Measurements from ENCODE around the gene SEC14L1. TPM values are rescaled to one million over a fixed set of nuclear protein-coding genes. Genes with fewer than 3 reads are reported as not detected.
A peak's percentile ranks its signal among the peaks of the same experiment; 100 is the strongest.
"Not testable (repeated sequence)": the region's sequence is repeated elsewhere in the genome, so short reads cannot be mapped to it uniquely, and the experiment has no call there.

SEC14L1 gene
- total and polyA plus RNA-seq, 4 donors: 17.2 to 99.8 (median 49.2) TPM

DNA sequence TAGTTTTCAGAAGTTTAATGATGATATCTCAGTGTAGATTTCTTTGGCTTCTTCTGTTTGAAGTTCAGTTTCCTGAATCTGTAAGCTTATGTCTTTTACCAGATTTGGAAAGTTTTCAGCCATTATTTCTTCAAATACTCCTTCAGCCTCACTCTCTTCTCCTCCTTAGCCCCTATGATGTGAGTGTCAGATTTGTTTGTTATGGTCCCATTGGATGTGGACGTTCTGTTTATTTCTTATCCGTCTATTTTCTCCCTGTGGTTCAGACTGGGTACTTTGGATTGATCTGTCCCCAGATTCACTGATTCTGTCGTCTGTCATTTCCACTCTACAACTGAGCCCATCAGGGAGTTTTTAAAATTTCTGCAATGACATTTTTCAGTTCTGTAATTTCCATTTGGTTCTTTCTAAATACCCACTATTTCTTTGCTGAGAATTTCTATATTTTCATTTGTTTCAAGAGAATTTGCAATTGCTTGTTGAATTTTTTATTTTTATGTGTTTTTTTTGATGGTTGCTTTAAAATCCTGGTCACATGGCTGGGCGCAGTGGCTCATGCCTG lies 110.9 kb downstream of the SEC14L1 start:
- Histone ChIP-seq H3K4me1 (ENCODE audit: control insufficient read depth in 1 of 2, insufficient read depth in 2 of 2, low read length in 2 of 2) (no peaks in the 10 kb centered on the region), H3K36me3 (ENCODE audit: control insufficient read depth in 1 of 2, insufficient read depth in 2 of 2, low read length in 1 of 2) (no peaks in the 10 kb centered on the region), H3K27me3 (ENCODE audit: control insufficient read depth in 1 of 2, insufficient read depth in 2 of 2, low read length in 1 of 2) (no peaks in the 10 kb centered on the region), H3K4me3 (ENCODE audit: low read length in 2 of 2) (no peak overlapping the region), H3K27ac (ENCODE audit: low read depth in 1 of 2, low read length in 2 of 2) (no peak overlapping the region), H3K9me3 (ENCODE audit: control insufficient read depth, low read length) (no peaks in the 10 kb centered on the region)
- intact Hi-C loops (cut with DNase I): no loop called here
- DNase-seq (no peak), ATAC-seq (ENCODE audit: low FRiP score) (no peak)
- WGBS, 2 donors: 65 to 74% methylated on average over 4 of the region's 4 CpGs

DNA sequence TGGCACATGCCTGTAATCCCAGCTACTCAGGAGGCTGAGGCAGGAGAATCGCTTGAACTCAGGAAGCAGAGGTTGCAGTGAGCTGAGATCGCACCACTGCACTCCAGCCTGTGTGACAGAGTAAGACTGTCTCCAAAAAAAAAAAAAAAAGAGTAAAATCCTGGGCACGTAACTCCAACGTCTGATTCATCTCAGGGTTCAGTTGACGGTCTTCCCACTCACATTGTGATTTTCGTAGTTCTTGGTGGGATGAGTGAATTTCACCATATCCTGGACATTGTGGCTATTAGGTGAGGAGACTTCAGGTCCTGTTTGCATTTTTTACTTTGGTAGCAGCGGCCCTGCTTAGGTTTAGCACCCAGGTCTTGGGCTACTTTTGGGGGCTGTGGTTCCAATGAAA lies 111.5 kb downstream of the SEC14L1 start:
- DNase-seq; H3K4me1 ChIP-seq (ENCODE audit: control insufficient read depth in 1 of 2, insufficient read depth in 2 of 2, low read length in 2 of 2); H3K9me3 ChIP-seq (ENCODE audit: control insufficient read depth, low read length); intact Hi-C loops (cut with DNase I); H3K27ac ChIP-seq (ENCODE audit: low read depth in 1 of 2, low read length in 2 of 2); H3K36me3 ChIP-seq (ENCODE audit: control insufficient read depth in 1 of 2, insufficient read depth in 2 of 2, low read length in 1 of 2); H3K4me3 ChIP-seq (ENCODE audit: low read length in 2 of 2); ATAC-seq (ENCODE audit: low FRiP score); H3K27me3 ChIP-seq (ENCODE audit: control insufficient read depth in 1 of 2, insufficient read depth in 2 of 2, low read length in 1 of 2): not testable (repeated sequence)
- 42 to 48% methylated on average over 7 of the region's 7 CpGs for WGBS, 2 donors

DNA sequence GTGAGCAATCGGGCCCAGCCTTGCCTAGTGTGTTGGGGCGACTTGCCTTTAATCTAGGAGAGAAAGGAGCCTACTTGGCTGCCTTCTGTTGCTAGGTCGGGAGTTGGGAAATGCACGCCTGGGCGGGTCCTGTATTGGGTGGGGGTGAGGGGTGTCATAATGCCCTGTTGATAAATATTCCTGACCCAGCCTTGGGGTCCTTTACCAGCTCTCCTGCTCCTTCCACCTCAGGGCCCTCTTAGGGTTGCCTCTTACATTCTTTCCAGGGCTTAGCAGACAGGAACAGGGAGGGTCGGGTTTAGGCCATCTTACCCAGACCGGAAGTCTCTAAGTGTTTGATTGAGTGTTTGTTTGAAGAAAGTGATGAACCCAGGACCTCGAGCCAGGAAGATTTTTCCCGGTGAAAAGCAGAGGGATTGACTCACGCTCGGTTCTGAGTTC lies 112.9 kb downstream of the SEC14L1 start:
- Histone ChIP-seq H3K4me3 (ENCODE audit: low read length in 2 of 2) (no peak overlapping the region), H3K36me3 (ENCODE audit: control insufficient read depth in 1 of 2, insufficient read depth in 2 of 2, low read length in 1 of 2) (no peaks in the 10 kb centered on the region), H3K27me3 (ENCODE audit: control insufficient read depth in 1 of 2, insufficient read depth in 2 of 2, low read length in 1 of 2) (no peaks in the 10 kb centered on the region), H3K9me3 (ENCODE audit: control insufficient read depth, low read length) (no peaks in the 10 kb centered on the region), H3K27ac (ENCODE audit: low read depth in 1 of 2, low read length in 2 of 2) (no peak overlapping the region), H3K4me1 (ENCODE audit: control insufficient read depth in 1 of 2, insufficient read depth in 2 of 2, low read length in 2 of 2) (no peaks in the 10 kb centered on the region)
- intact Hi-C loops (cut with DNase I): no loop called here
- ATAC-seq (ENCODE audit: low FRiP score): no peak
- no peak for DNase-seq
- WGBS, 2 donors: 85 to 87% methylated on average over 11 of the region's 11 CpGs

DNA sequence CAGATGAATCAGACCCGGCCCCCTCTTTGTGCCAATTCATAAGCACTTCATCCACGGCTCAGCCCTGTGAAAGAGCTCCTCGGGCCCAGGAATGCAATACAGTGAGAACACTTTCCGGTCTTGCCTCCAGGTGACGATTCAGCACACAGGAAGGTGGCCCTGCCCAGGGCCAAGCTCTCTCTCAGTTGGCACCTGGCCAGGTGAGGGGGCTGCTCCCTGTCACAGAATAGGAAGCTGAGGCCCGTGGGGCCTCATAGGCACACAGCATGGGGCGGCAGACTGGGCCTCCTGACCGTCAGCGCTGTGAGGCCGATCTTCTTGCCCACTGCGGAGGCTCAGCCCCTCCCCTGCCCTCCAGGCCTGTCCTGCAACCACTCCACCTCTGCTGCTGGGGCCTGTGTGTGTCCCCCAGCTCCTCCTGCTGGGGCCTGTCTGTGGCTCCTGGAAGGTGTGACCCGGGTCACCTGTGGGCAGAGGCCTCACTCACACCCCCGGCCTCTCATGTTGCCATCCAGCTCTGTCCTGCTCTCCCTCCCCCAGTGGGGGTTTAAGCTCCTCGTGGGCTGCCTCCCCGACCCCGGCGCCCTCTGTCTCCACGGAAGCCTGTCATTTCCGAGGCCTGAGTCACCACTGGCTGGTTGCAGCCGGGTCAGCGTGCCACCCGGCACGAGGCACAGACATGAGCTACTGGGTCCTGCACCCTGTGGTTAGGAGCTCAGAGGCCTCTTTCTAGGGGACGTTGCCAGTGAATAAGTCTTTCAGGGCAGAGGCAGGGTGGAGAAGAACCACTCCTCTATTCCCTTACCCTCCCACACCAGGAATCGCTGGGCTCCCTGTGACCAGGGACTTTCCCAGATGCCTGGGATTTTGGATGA lies 114.4 kb downstream of the SEC14L1 start:
- ATAC-seq (ENCODE audit: low FRiP score): peak; percentile 71
- no peak overlapping the region for H3K4me3 ChIP-seq (ENCODE audit: low read length in 2 of 2)
- H3K9me3 ChIP-seq (ENCODE audit: control insufficient read depth, low read length): no peaks in the 10 kb centered on the region
- DNase-seq: peak in 1 of 2 donors; percentile 79
- H3K4me1 ChIP-seq (ENCODE audit: control insufficient read depth in 1 of 2, insufficient read depth in 2 of 2, low read length in 2 of 2): no peaks in the 10 kb centered on the region
- no peaks in the 10 kb centered on the region for H3K27me3 ChIP-seq (ENCODE audit: control insufficient read depth in 1 of 2, insufficient read depth in 2 of 2, low read length in 1 of 2)
- no peaks in the 10 kb centered on the region for H3K36me3 ChIP-seq (ENCODE audit: control insufficient read depth in 1 of 2, insufficient read depth in 2 of 2, low read length in 1 of 2)
- H3K27ac ChIP-seq (ENCODE audit: low read depth in 1 of 2, low read length in 2 of 2): no peak overlapping the region
- WGBS, 2 donors: 46 to 52% methylated on average over 25 of the region's 25 CpGs
- intact Hi-C loops (cut with DNase I): no loop called here

GRCh38 chr17:77255970-77256369 lies 115.2 kb downstream of the SEC14L1 start:
- H3K27me3 ChIP-seq (ENCODE audit: control insufficient read depth in 1 of 2, insufficient read depth in 2 of 2, low read length in 1 of 2); ATAC-seq (ENCODE audit: low FRiP score); intact Hi-C loops (cut with DNase I); DNase-seq; H3K4me1 ChIP-seq (ENCODE audit: control insufficient read depth in 1 of 2, insufficient read depth in 2 of 2, low read length in 2 of 2); H3K9me3 ChIP-seq (ENCODE audit: control insufficient read depth, low read length); H3K4me3 ChIP-seq (ENCODE audit: low read length in 2 of 2); H3K27ac ChIP-seq (ENCODE audit: low read depth in 1 of 2, low read length in 2 of 2); H3K36me3 ChIP-seq (ENCODE audit: control insufficient read depth in 1 of 2, insufficient read depth in 2 of 2, low read length in 1 of 2): not testable (repeated sequence)
- whole genome bisulfite sequencing, 2 donors: 84% methylated on average over 10 to 14 of the region's 14 CpGs

GRCh38 chr17:77256710-77257109 lies 115.9 kb downstream of the SEC14L1 start:
- Histone ChIP-seq H3K36me3 (ENCODE audit: control insufficient read depth in 1 of 2, insufficient read depth in 2 of 2, low read length in 1 of 2) (no peaks in the 10 kb centered on the region), H3K27ac (ENCODE audit: low read depth in 1 of 2, low read length in 2 of 2) (no peak overlapping the region), H3K9me3 (ENCODE audit: control insufficient read depth, low read length) (no peaks in the 10 kb centered on the region), H3K4me3 (ENCODE audit: low read length in 2 of 2) (no peak overlapping the region), H3K27me3 (ENCODE audit: control insufficient read depth in 1 of 2, insufficient read depth in 2 of 2, low read length in 1 of 2) (no peaks in the 10 kb centered on the region), H3K4me1 (ENCODE audit: control insufficient read depth in 1 of 2, insufficient read depth in 2 of 2, low read length in 2 of 2) (no peaks in the 10 kb centered on the region)
- DNase-seq: no peak
- intact Hi-C loops (cut with DNase I): no loop called here
- WGBS, 2 donors: 87 to 96% methylated on average over 2 of the region's 2 CpGs
- no peak for ATAC-seq (ENCODE audit: low FRiP score)

- Histone ChIP-seq H3K4me3 (ENCODE audit: low read length in 2 of 2) (no peak overlapping the region), H3K36me3 (ENCODE audit: control insufficient read depth in 1 of 2, insufficient read depth in 2 of 2, low read length in 1 of 2) (no peaks in the 10 kb centered on the region), H3K27ac (ENCODE audit: low read depth in 1 of 2, low read length in 2 of 2) (no peak overlapping the region), H3K9me3 (ENCODE audit: control insufficient read depth, low read length) (no peaks in the 10 kb centered on the region), H3K27me3 (ENCODE audit: control insufficient read depth in 1 of 2, insufficient read depth in 2 of 2, low read length in 1 of 2) (no peaks in the 10 kb centered on the region), H3K4me1 (ENCODE audit: control insufficient read depth in 1 of 2, insufficient read depth in 2 of 2, low read length in 2 of 2) (no peaks in the 10 kb centered on the region)
- DNase-seq: no peak
- no peak for ATAC-seq (ENCODE audit: low FRiP score)
- 97 to 98% methylated on average over 1 of the region's 1 CpG for WGBS, 2 donors
- intact Hi-C loops (cut with DNase I): no loop called here
Observed at GRCh38 chr17:77257169-77257568, 116.4 kb downstream of the SEC14L1 start.

- no peaks in the 10 kb centered on the region for H3K27me3 ChIP-seq (ENCODE audit: control insufficient read depth in 1 of 2, insufficient read depth in 2 of 2, low read length in 1 of 2)
- DNase-seq: no peak
- no peak overlapping the region for H3K4me3 ChIP-seq (ENCODE audit: low read length in 2 of 2)
- intact Hi-C loops (cut with DNase I): no loop called here
- H3K9me3 ChIP-seq (ENCODE audit: control insufficient read depth, low read length): no peaks in the 10 kb centered on the region
- no peak for ATAC-seq (ENCODE audit: low FRiP score)
- H3K4me1 ChIP-seq (ENCODE audit: control insufficient read depth in 1 of 2, insufficient read depth in 2 of 2, low read length in 2 of 2): no peaks in the 10 kb centered on the region
- H3K36me3 ChIP-seq (ENCODE audit: control insufficient read depth in 1 of 2, insufficient read depth in 2 of 2, low read length in 1 of 2): no peaks in the 10 kb centered on the region
- H3K27ac ChIP-seq (ENCODE audit: low read depth in 1 of 2, low read length in 2 of 2): no peak overlapping the region
- WGBS, 2 donors: 89% methylated on average over 27 of the region's 27 CpGs
Observed at GRCh38 chr17:77257596-77258458, 117.1 kb downstream of the SEC14L1 start.
